GM12873 (cell line): Measurements from ENCODE around the gene ACER3.

Experiments
- CTCF ChIP-seq: IDR thresholded peaks from 2 replicates; pipeline ENCODE4 v1.5.1; 2012; ENCODE audit warnings: low read depth, mild to moderate bottlenecking, moderate library complexity, low read length, control low read depth; ENCODE audit not compliant: insufficient read depth; ENCODE audit errors: missing control alignments

Gene ACER3

GRCh38 chr11:76980196-76980595, 119.5 kb downstream of the ACER3 start:
- TF ChIP-seq CTCF = no peak

DNA sequence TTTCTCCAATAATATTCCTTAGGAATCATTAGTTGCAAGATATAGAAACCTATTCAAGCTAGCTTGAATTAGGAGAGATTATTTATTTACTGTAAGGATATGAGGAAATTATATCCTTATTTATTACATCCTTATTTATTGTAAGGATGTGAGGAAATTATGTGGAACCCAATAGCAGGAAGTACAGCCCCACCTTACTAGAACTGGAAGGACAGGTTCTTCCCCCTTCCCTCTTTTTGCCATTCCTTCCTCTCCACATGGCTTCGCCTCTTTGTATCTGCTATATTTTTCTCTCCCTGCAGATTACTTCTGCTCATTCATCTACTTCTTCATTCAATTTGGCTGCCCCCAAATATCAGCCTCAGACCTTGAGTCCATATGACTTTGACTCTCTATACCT, 124.0 kb downstream of the ACER3 start:
- TF ChIP-seq CTCF = no peak

- no peak for TF ChIP-seq CTCF
These were observed 126.5 kb downstream of the ACER3 start for GRCh38 chr11:76987203-76987602.

DNA sequence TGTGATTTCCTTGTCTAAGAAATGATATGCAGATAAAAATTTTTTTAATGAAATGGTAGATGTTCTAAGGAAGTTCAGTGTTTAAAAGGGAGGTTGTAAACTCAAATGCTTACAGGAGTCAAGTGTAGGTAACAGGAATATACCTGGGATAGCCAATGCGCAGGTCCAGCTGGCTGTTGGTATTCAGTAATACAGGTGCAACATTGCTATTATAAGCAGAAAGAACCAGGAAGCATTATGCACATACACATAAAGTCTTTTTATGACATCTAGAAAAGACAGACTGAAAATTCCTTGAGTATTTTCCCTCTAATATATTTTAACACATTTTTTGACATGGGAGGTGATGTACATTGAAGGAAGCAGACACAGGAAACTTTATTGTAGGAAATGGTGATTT, 129.9 kb downstream of the ACER3 start:
- no peak for TF ChIP-seq CTCF

DNA sequence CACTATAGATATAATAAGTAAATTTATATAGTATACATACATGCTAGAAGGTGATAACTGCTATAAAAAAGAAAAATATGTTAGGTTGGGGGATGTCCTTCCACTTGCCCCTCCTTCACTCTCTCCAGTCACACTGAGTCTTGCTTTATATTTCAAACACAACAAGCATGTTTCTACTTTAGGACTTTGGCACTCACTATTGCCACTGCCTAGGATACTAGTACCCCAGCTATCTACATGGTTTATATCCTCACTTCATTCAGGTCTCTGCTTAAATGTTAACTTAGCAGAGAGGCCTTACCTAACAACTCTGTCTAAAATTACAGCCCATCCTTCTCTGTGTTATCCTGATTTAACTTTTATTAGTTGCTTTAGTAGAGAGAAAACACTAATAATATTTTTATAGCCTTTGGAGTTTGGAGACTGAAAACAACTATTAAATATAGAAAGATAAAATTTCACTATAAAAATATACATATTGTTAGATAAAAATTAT, 134.4 kb downstream of the ACER3 start:
- no peak for TF ChIP-seq CTCF

DNA sequence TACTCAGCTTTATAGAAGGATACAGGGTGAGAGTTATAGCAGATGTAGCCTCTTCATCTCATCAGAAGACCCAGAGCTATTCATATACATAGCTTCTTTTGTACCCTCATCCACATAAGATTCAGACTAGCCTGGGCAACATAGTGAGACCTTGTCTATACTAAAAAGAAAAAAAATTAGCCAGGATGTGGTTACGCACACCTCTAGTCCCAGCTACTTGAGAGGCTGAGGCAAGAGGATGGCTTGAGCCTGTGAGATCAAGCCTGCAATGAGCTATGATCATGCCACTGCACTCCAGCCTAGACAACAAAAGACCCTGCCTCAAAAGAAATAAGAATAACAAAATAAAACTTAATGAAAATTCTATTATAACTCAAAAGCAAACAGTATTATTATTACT, 136.8 kb downstream of the ACER3 start:
- TF ChIP-seq CTCF = no peak

GRCh38 chr11:76999597-76999996, 138.9 kb downstream of the ACER3 start:
- TF ChIP-seq CTCF = no peak
